Measurements from ENCODE around the gene KCNMB2.

Gene KCNMB2

GRCh38 chr3:178625053-178625600 is 88.9 kb downstream of the KCNMB2 start:
- H3K27me3 ChIP-seq (ENCODE audit: low read depth, low read length): no peaks in the 10 kb centered on the region
- H2AFZ ChIP-seq (ENCODE audit: low read depth, low read length): no peak overlapping the region
- no peak overlapping the region for H3K27ac ChIP-seq (ENCODE audit: low read length)
- no peaks in the 10 kb centered on the region for H3K9me3 ChIP-seq (ENCODE audit: insufficient read depth, low read length)
- H3K36me3 ChIP-seq (replicated peaks; ENCODE audit: low read depth, low read length): no peaks in the 10 kb centered on the region
- no peak overlapping the region for H3K9ac ChIP-seq (ENCODE audit: low read length)
- TF ChIP-seq EZH2phosphoT487 (IDR thresholded peaks at IDR 0.05; ENCODE audit: low read depth) (no peak), CTCF (IDR thresholded peaks at IDR 0.05; ENCODE audit: low read depth, low read length) (no peak)
- no peaks in the 10 kb centered on the region for H4K20me1 ChIP-seq (ENCODE audit: insufficient read depth, low read length)
- no peaks in the 10 kb centered on the region for H3K79me2 ChIP-seq (ENCODE audit: low read length)
- no peak overlapping the region for H3K4me2 ChIP-seq (ENCODE audit: low read length)
- H3K4me3 ChIP-seq (ENCODE audit: low read length): no peak overlapping the region
- 0 out of 2 replicates have a peak, but pooled peaks cover 3% of the 10 kb centered on the region for H3K4me1 ChIP-seq (ENCODE audit: low read length)

GRCh38 chr3:178628037-178628436 is 91.8 kb downstream of the KCNMB2 start:
- no peaks in the 10 kb centered on the region for H3K27me3 ChIP-seq (ENCODE audit: low read depth, low read length)
- H3K79me2 ChIP-seq (ENCODE audit: low read length): no peaks in the 10 kb centered on the region
- no peak overlapping the region for H3K4me3 ChIP-seq (ENCODE audit: low read length)
- no peaks in the 10 kb centered on the region for H3K36me3 ChIP-seq (replicated peaks; ENCODE audit: low read depth, low read length)
- no peaks in the 10 kb centered on the region for H4K20me1 ChIP-seq (ENCODE audit: insufficient read depth, low read length)
- H3K9ac ChIP-seq (ENCODE audit: low read length): no peak overlapping the region
- H3K9me3 ChIP-seq (ENCODE audit: insufficient read depth, low read length): no peaks in the 10 kb centered on the region
- H3K4me2 ChIP-seq (ENCODE audit: low read length): no peak overlapping the region
- TF ChIP-seq EZH2phosphoT487 (IDR thresholded peaks at IDR 0.05; ENCODE audit: low read depth): no peak
- TF ChIP-seq CTCF (IDR thresholded peaks at IDR 0.05; ENCODE audit: low read depth, low read length): no peak
- no peak overlapping the region for H2AFZ ChIP-seq (ENCODE audit: low read depth, low read length)
- 0 out of 2 replicates have a peak, but pooled peaks cover 3% of the 10 kb centered on the region for H3K4me1 ChIP-seq (ENCODE audit: low read length)
- no peak overlapping the region for H3K27ac ChIP-seq (ENCODE audit: low read length)

GRCh38 chr3:178629430-178630178 is 93.4 kb downstream of the KCNMB2 start:
- Histone ChIP-seq H2AFZ (ENCODE audit: low read depth, low read length) (no peak overlapping the region), H3K4me2 (ENCODE audit: low read length) (no peak overlapping the region), H3K9me3 (ENCODE audit: insufficient read depth, low read length) (no peaks in the 10 kb centered on the region), H3K27ac (ENCODE audit: low read length) (no peak overlapping the region), H3K4me1 (ENCODE audit: low read length) (0 out of 2 replicates have a peak, but pooled peaks cover 3% of the 10 kb centered on the region), H4K20me1 (ENCODE audit: insufficient read depth, low read length) (no peaks in the 10 kb centered on the region), H3K36me3 (replicated peaks; ENCODE audit: low read depth, low read length) (no peaks in the 10 kb centered on the region), H3K4me3 (ENCODE audit: low read length) (no peak overlapping the region), H3K27me3 (ENCODE audit: low read depth, low read length) (no peaks in the 10 kb centered on the region), H3K9ac (ENCODE audit: low read length) (no peak overlapping the region), H3K79me2 (ENCODE audit: low read length) (no peaks in the 10 kb centered on the region)
- TF ChIP-seq CTCF (IDR thresholded peaks at IDR 0.05; ENCODE audit: low read depth, low read length) (no peak), EZH2phosphoT487 (IDR thresholded peaks at IDR 0.05; ENCODE audit: low read depth) (no peak)

GRCh38 chr3:178631950-178632349 is 95.7 kb downstream of the KCNMB2 start:
- H3K9me3 ChIP-seq (ENCODE audit: insufficient read depth, low read length): no peaks in the 10 kb centered on the region
- no peak for TF ChIP-seq CTCF (IDR thresholded peaks at IDR 0.05; ENCODE audit: low read depth, low read length)
- no peak for TF ChIP-seq EZH2phosphoT487 (IDR thresholded peaks at IDR 0.05; ENCODE audit: low read depth)
- H4K20me1 ChIP-seq (ENCODE audit: insufficient read depth, low read length): no peaks in the 10 kb centered on the region
- no peaks in the 10 kb centered on the region for H3K79me2 ChIP-seq (ENCODE audit: low read length)
- H3K9ac ChIP-seq (ENCODE audit: low read length): no peak overlapping the region
- no peak overlapping the region for H3K27ac ChIP-seq (ENCODE audit: low read length)
- 0 out of 2 replicates have a peak, but pooled peaks cover 3% of the 10 kb centered on the region for H3K4me1 ChIP-seq (ENCODE audit: low read length)
- no peak overlapping the region for H2AFZ ChIP-seq (ENCODE audit: low read depth, low read length)
- no peaks in the 10 kb centered on the region for H3K27me3 ChIP-seq (ENCODE audit: low read depth, low read length)
- H3K4me3 ChIP-seq (ENCODE audit: low read length): no peak overlapping the region
- no peaks in the 10 kb centered on the region for H3K36me3 ChIP-seq (replicated peaks; ENCODE audit: low read depth, low read length)
- no peak overlapping the region for H3K4me2 ChIP-seq (ENCODE audit: low read length)

Data from OCI-LY3 (cell line).